GM12873 (cell line): ENCODE data around the gene EVL.

Experiments used
- TF ChIP-seq, protein P1 (sequence below): IDR thresholded peaks from 2 replicates; pipeline ENCODE4 v1.5.1; 2012; ENCODE audit warnings: low read depth, mild to moderate bottlenecking, moderate library complexity, low read length, control low read depth; ENCODE audit not compliant: insufficient read depth; ENCODE audit errors: missing control alignments

Gene EVL

GRCh38 chr14:100041271-100041670, 24.0 kb upstream of the EVL start:
- TF ChIP-seq, protein P1, sequence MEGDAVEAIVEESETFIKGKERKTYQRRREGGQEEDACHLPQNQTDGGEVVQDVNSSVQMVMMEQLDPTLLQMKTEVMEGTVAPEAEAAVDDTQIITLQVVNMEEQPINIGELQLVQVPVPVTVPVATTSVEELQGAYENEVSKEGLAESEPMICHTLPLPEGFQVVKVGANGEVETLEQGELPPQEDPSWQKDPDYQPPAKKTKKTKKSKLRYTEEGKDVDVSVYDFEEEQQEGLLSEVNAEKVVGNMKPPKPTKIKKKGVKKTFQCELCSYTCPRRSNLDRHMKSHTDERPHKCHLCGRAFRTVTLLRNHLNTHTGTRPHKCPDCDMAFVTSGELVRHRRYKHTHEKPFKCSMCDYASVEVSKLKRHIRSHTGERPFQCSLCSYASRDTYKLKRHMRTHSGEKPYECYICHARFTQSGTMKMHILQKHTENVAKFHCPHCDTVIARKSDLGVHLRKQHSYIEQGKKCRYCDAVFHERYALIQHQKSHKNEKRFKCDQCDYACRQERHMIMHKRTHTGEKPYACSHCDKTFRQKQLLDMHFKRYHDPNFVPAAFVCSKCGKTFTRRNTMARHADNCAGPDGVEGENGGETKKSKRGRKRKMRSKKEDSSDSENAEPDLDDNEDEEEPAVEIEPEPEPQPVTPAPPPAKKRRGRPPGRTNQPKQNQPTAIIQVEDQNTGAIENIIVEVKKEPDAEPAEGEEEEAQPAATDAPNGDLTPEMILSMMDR: no peak

GRCh38 chr14:100042286-100042685, 22.9 kb upstream of the EVL start:
- TF ChIP-seq, protein P1: no peak

DNA sequence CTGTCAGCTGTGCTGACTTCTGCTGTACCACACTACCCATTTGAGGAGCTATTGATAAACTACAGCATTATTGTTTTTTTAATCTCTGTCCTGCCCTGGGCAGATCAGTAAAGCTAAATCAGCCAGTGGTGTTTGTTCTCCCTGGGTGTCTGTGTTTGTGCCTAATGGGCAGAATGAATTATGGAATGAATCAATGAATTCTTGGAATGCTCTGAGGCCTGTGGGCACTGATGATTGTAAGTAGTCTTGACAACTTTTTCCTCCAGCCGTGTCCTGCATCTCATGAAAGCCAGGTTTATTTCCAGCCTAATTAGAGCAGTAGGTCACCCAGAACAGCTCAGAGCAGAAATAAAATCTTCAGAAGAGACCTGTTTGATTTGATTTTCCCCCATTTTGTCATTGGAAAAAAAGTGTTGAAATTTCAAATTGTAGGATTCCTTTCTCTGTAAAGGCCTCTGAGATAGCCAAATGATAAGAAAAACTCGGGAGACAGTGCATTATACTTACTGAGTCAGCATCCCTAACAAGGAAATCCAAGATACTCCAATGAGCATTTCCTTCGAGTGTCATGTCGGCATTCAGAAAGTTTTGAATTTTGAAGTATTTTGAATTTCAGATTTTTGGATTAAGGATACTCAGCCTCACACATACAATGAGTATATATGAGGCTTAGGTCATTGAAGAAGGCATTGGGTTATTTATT, 19.4 kb upstream of the EVL start:
- TF ChIP-seq, protein P1: no peak

DNA sequence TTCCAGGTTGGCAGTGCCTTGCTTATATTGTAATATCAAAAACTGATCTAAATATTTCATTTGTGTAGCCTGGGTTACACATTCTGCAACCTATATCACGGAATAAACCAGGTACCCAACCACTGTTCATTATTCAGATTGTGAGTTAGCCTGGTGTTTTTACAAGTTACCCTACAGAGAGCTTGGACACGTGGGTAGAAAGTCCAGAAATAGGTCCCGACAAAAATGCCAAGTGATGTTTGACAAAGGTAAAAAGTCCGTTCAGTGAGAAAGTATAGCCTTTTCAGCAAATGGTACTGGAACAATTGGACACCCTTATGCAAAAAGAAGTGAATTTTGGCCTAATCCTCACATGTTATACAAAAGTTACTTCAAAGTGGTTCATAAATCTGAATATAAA, 17.6 kb upstream of the EVL start:
- TF ChIP-seq, protein P1: no peak

- TF ChIP-seq, protein P1: no peak
Observed at GRCh38 chr14:100048786-100049185, 16.4 kb upstream of the EVL start.

DNA sequence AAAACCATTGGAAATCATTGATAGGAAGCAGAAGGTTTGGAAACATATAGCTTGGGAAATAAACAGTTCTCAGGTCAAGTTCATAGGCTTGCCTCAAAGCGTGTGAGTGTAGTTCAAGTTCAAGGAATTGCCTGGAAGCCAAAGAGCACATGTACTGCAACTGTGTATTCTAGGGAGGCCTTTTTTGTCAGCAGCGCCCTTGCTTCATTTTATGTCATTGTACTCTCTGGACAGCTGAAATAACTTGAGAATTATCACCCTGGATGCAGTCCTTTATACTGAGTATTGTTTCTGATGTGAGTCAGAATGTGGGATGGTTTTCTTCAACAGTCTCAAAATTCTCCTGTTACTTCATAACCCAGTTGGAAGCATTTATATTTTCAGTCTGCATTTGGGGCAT, 16.0 kb upstream of the EVL start:
- TF ChIP-seq, protein P1: no peak

GRCh38 chr14:100051103-100051502, 14.1 kb upstream of the EVL start:
- TF ChIP-seq, protein P1: no peak
